ENCODE data around the gene SLC16A13.
"Not testable (repeated sequence)": the region's sequence is repeated elsewhere in the genome, so short reads cannot be mapped to it uniquely, and the experiment has no call there.

SLC16A13 gene

DNA sequence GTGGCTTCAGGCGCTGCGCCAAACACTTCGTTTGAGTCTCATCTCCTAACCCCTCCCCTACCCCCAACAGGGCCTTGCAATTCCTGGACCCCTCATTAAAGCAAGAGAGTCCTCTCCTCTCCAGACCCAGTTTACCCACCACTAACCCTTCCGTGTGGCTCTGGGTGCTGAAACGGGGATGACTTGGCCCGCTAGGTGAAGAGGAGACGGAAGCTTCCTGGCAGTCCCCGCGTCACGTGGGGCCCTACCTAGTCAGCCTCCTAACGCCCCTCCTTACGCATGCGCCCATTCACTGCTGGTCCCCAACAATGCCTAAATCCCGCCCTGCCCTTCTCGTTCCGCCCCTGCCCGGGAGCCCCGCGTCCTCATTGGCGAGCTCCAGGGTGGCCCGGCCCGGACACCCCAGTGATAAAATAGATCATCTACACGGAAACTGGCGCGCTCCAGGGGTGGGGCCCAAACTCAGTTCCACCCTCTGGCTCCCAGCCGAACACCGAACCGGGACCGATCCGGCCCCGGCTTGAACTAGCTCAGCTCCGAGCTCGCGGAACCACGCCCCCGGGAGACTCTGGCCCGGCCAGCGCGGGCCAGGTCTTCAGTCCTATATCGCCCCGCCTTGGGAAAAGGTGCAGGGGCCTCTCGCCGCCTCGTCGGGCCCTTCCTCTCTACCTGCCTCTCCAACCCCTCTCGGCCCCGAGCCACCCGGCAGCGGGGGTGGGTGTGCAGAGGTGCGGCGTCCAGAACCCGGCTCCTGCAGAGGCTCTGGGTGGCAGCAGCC is at the start of gene SLC16A13:
Gene SLC16A13, plus strand, starts transcription at position 425 of the 778 bp plus-strand sequence. CDS start 368 bp downstream, outside the sequence.
- peak; percentile 5 for TF ChIP-seq CTCF (IDR thresholded peaks at IDR 0.05)
- H3K27me3 ChIP-seq (ENCODE audit: control insufficient read depth, insufficient read depth, low read length), result no peaks in the 10 kb centered on the region
- H3K9ac ChIP-seq, result peak within 1 kb of the TSS; percentile 58
- no peaks in the 10 kb centered on the region for H3K79me2 ChIP-seq
- peak within 1 kb of the TSS; percentile 88 for H3K27ac ChIP-seq
- H3K9me3 ChIP-seq (ENCODE audit: control insufficient read depth, low read length), result no peaks in the 10 kb centered on the region
- H3K4me2 ChIP-seq (ENCODE audit: low read length), result peak within 1 kb of the TSS; percentile 98
- H3K4me1 ChIP-seq, result peaks cover 12% of the 10 kb centered on the region
- peak within 1 kb of the TSS; percentile 86 for H3K4me3 ChIP-seq (ENCODE audit: low read depth, low read length)
- peak within 1 kb of the TSS; percentile 84 for H2AFZ ChIP-seq
- H3K36me3 ChIP-seq (ENCODE audit: control insufficient read depth, insufficient read depth, low read length), result no peaks in the 10 kb centered on the region

DNA sequence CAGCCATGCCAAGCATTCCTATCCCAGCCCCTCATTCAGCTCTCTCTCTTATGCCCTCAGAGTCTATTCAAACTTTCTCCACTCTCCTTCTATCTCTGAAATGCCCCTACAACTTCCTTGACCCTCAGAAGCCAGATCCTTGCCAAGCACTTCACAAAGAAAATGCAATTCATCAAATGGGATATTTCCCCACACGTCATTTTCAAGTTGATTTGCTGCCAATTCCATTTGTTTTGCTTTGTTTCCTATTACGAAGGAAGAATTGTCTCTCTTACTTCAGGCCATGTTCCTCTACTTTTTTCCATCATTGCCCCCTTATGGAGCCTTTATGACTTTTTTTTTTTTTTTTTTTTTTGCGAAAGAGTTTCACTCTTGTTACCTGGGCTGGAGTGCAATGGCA is 49.1 kb upstream of the SLC16A13 start:
- Histone ChIP-seq H3K27me3 (ENCODE audit: control insufficient read depth, insufficient read depth, low read length) (no peaks in the 10 kb centered on the region), H3K27ac (no peak overlapping the region), H2AFZ (no peak overlapping the region), H3K79me2 (no peaks in the 10 kb centered on the region), H3K4me2 (ENCODE audit: low read length) (no peak overlapping the region), H3K4me3 (ENCODE audit: low read depth, low read length) (no peak overlapping the region), H3K36me3 (ENCODE audit: control insufficient read depth, insufficient read depth, low read length) (no peaks in the 10 kb centered on the region), H3K9me3 (ENCODE audit: control insufficient read depth, low read length) (no peaks in the 10 kb centered on the region), H3K9ac (no peak overlapping the region), H3K4me1 (no peaks in the 10 kb centered on the region)
- no peak for TF ChIP-seq CTCF (IDR thresholded peaks at IDR 0.05)

DNA sequence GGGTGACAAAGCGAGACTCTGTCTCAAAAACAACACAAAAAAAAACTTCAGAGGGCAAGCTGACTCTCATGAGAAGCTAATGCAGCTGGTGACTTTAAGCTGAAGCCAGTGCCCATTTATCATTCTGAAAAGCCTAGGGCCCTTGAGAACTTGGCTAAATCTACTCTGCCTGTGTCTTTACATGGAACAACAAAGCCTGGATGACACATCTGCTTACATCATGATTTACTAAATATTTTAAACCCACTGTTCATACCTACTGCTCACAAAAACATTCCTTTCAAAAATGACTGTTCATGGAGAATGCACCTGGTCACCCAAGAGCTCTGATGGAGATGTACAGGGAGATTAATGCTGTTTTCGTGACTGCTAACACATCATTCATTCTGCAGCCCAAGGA is 46.0 kb upstream of the SLC16A13 start:
- Histone ChIP-seq H3K4me2 (ENCODE audit: low read length) (no peak overlapping the region), H3K9me3 (ENCODE audit: control insufficient read depth, low read length) (no peaks in the 10 kb centered on the region), H3K27ac (no peak overlapping the region), H3K79me2 (no peaks in the 10 kb centered on the region), H2AFZ (no peak overlapping the region), H3K27me3 (ENCODE audit: control insufficient read depth, insufficient read depth, low read length) (no peaks in the 10 kb centered on the region), H3K36me3 (ENCODE audit: control insufficient read depth, insufficient read depth, low read length) (no peaks in the 10 kb centered on the region), H3K4me1 (no peaks in the 10 kb centered on the region), H3K9ac (no peak overlapping the region), H3K4me3 (ENCODE audit: low read depth, low read length) (no peak overlapping the region)
- TF ChIP-seq CTCF (IDR thresholded peaks at IDR 0.05), result no peak

GRCh38 chr17:6993613-6994056 is 42.2 kb upstream of the SLC16A13 start:
- not testable (repeated sequence) for H3K27ac ChIP-seq; H3K9me3 ChIP-seq (ENCODE audit: control insufficient read depth, low read length); H3K4me3 ChIP-seq (ENCODE audit: low read depth, low read length); H3K79me2 ChIP-seq; H3K36me3 ChIP-seq (ENCODE audit: control insufficient read depth, insufficient read depth, low read length); H3K9ac ChIP-seq; H2AFZ ChIP-seq; H3K27me3 ChIP-seq (ENCODE audit: control insufficient read depth, insufficient read depth, low read length); H3K4me1 ChIP-seq; H3K4me2 ChIP-seq (ENCODE audit: low read length)

GRCh38 chr17:6994118-6994598 is 41.7 kb upstream of the SLC16A13 start:
- TF ChIP-seq CTCF (IDR thresholded peaks at IDR 0.05), result no peak
- no peak overlapping the region for H3K4me3 ChIP-seq (ENCODE audit: low read depth, low read length)
- H3K27ac ChIP-seq, result no peak overlapping the region
- no peaks in the 10 kb centered on the region for H3K27me3 ChIP-seq (ENCODE audit: control insufficient read depth, insufficient read depth, low read length)
- H3K9me3 ChIP-seq (ENCODE audit: control insufficient read depth, low read length), result no peaks in the 10 kb centered on the region
- no peaks in the 10 kb centered on the region for H3K4me1 ChIP-seq
- no peaks in the 10 kb centered on the region for H3K36me3 ChIP-seq (ENCODE audit: control insufficient read depth, insufficient read depth, low read length)
- H3K79me2 ChIP-seq, result no peaks in the 10 kb centered on the region
- H3K4me2 ChIP-seq (ENCODE audit: low read length), result no peak overlapping the region
- H3K9ac ChIP-seq, result no peak overlapping the region
- no peak overlapping the region for H2AFZ ChIP-seq

All from parathyroid adenoma (tissue), 2 donors.